Measurements from ENCODE around the gene RIPPLY3. TPM values are rescaled to one million over a fixed set of nuclear protein-coding genes. Genes with fewer than 3 reads are reported as not detected.

RIPPLY3 gene
- total and polyA plus RNA-seq, 5 donors from 2014 or later = not detected

Other genes starting within 250 kb of the RIPPLY3 start
- gene HLCS, start 40.0 kb upstream of the RIPPLY3 start, total RNA-seq = 13.6 TPM
- 10 to 100 TPM in 3 of 4 donors, 1 to 10 TPM in 1; 5.2 to 11.9 (median 10.6) TPM for gene HLCS, start 40.0 kb upstream of the RIPPLY3 start, polyA plus RNA-seq
- 11.3 TPM for gene PIGP, start 66.4 kb downstream of the RIPPLY3 start, total RNA-seq
- 10 to 100 TPM; 19.9 to 35.3 (median 29.1) TPM for gene PIGP, start 66.4 kb downstream of the RIPPLY3 start, polyA plus RNA-seq
- gene TTC3, start 66.6 kb downstream of the RIPPLY3 start, total RNA-seq = 91.0 TPM
- 10 to 100 TPM; 34.3 to 63.7 (median 54.8) TPM for gene TTC3, start 66.6 kb downstream of the RIPPLY3 start, polyA plus RNA-seq

All from CD4-positive, CD25-positive, alpha-beta regulatory T cell (primary cell).